Measurements from ENCODE around the gene KLHDC1.
"Not testable (repeated sequence)": the region's sequence is repeated elsewhere in the genome, so short reads cannot be mapped to it uniquely, and the experiment has no call there.

Gene KLHDC1

GRCh38 chr14:49692811-49693734 is at the start of gene KLHDC1:
Gene KLHDC1 (plus strand): TSS chr14:49693120. CDS start chr14:49693195, 75 bp downstream.
- peak; percentile 74 for DNase-seq (ENCODE audit: low spot score)

GRCh38 chr14:49653508-49653907 is 39.4 kb upstream of the KLHDC1 start:
- DNase-seq (ENCODE audit: low spot score) = no peak

- DNase-seq (ENCODE audit: low spot score) = no peak
Observed at GRCh38 chr14:49654511-49654910, 38.4 kb upstream of the KLHDC1 start.

GRCh38 chr14:49657500-49657899 is 35.4 kb upstream of the KLHDC1 start:
- not testable (repeated sequence) for DNase-seq (ENCODE audit: low spot score)

GRCh38 chr14:49659526-49660455 is 33.1 kb upstream of the KLHDC1 start:
- DNase-seq (ENCODE audit: low spot score) = no peak

- DNase-seq (ENCODE audit: low spot score) = no peak
Observed at GRCh38 chr14:49670475-49670874, 22.4 kb upstream of the KLHDC1 start.

GRCh38 chr14:49673586-49673985 is 19.3 kb upstream of the KLHDC1 start:
- DNase-seq (ENCODE audit: low spot score) = no peak

- peak; percentile 17 for DNase-seq (ENCODE audit: low spot score)
Observed at GRCh38 chr14:49677643-49678042, 15.3 kb upstream of the KLHDC1 start.

GRCh38 chr14:49679271-49679670 is 13.6 kb upstream of the KLHDC1 start:
- peak; percentile 19 for DNase-seq (ENCODE audit: low spot score)

- DNase-seq (ENCODE audit: low spot score) = no peak
Observed at GRCh38 chr14:49686425-49686824, 6.5 kb upstream of the KLHDC1 start.

GRCh38 chr14:49687942-49688700 is 4.8 kb upstream of the KLHDC1 start, which contains the start of gene POLE2:
Gene POLE2 (minus strand): TSS chr14:49688214. CDS start chr14:49688203, 11 bp downstream.
- DNase-seq (ENCODE audit: low spot score) = peak; percentile 61

- no peak for DNase-seq (ENCODE audit: low spot score)
Observed at GRCh38 chr14:49688701-49689030, 4.3 kb upstream of the KLHDC1 start.

- DNase-seq (ENCODE audit: low spot score) = no peak
Observed at GRCh38 chr14:49691031-49691430, 1.9 kb upstream of the KLHDC1 start.

GRCh38 chr14:49692193-49692757 is 645 bp upstream of the KLHDC1 start:
- peak; percentile 21 for DNase-seq (ENCODE audit: low spot score)

- DNase-seq (ENCODE audit: low spot score) = not testable (repeated sequence)
Observed at GRCh38 chr14:49693735-49694124, 810 bp downstream of the KLHDC1 start.

GRCh38 chr14:49702725-49703124 is 9.8 kb downstream of the KLHDC1 start:
- DNase-seq (ENCODE audit: low spot score) = no peak

GRCh38 chr14:49703965-49704364 is 11.0 kb downstream of the KLHDC1 start:
- no peak for DNase-seq (ENCODE audit: low spot score)

- DNase-seq (ENCODE audit: low spot score) = not testable (repeated sequence)
Observed at GRCh38 chr14:49704471-49704870, 11.6 kb downstream of the KLHDC1 start.

GRCh38 chr14:49710993-49711392 is 18.1 kb downstream of the KLHDC1 start:
- DNase-seq (ENCODE audit: low spot score) = not testable (repeated sequence)

- DNase-seq (ENCODE audit: low spot score) = no peak
Observed at GRCh38 chr14:49720744-49721143, 27.8 kb downstream of the KLHDC1 start.

GRCh38 chr14:49721733-49722435 is 29.0 kb downstream of the KLHDC1 start:
- DNase-seq (ENCODE audit: low spot score) = not testable (repeated sequence)
